ENCODE results near the gene USP24. TPM values are rescaled to one million over a fixed set of nuclear protein-coding genes. Genes with fewer than 3 reads are reported as not detected.

The USP24 gene
- total RNA-seq, 1 donor from 2014 or later: 35.8 TPM

DNA sequence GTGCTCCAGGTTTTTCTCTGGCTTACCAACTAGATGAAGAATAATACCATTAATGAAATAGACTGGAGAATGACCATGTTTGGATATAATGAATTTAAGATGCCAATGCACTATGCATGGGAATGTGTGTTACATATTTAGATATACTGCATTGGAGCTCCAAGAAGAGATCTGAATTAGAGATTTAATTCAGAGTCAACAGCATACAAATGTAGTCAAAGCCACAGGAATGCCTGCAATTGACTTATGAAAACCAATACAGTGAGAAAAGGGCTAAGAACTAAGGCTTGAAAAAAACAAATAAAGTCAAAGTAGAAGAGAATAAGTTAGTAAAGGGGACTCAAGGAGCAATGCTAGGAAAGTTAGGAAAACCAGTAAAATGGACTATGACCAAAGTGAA, 59.1 kb downstream of the USP24 start:
- Histone ChIP-seq H3K27ac (no peak overlapping the region), H3K36me3 (peaks cover 0 to 40% of the 10 kb centered on the region in 2 donors), H3K9me3 (no peaks in the 10 kb centered on the region), H3K4me1 (no peaks in the 10 kb centered on the region), H3K27me3 (no peaks in the 10 kb centered on the region), H3K4me3 (no peak overlapping the region)
- TF ChIP-seq POLR2A (IDR thresholded peaks at IDR 0.05) (no peak), POLR2AphosphoS5 (IDR thresholded peaks at IDR 0.05; ENCODE audit: insufficient read depth in 1 of 2, low read depth in 1 of 2) (no peak)
- TF ChIP-seq, protein P1, sequence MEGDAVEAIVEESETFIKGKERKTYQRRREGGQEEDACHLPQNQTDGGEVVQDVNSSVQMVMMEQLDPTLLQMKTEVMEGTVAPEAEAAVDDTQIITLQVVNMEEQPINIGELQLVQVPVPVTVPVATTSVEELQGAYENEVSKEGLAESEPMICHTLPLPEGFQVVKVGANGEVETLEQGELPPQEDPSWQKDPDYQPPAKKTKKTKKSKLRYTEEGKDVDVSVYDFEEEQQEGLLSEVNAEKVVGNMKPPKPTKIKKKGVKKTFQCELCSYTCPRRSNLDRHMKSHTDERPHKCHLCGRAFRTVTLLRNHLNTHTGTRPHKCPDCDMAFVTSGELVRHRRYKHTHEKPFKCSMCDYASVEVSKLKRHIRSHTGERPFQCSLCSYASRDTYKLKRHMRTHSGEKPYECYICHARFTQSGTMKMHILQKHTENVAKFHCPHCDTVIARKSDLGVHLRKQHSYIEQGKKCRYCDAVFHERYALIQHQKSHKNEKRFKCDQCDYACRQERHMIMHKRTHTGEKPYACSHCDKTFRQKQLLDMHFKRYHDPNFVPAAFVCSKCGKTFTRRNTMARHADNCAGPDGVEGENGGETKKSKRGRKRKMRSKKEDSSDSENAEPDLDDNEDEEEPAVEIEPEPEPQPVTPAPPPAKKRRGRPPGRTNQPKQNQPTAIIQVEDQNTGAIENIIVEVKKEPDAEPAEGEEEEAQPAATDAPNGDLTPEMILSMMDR (IDR thresholded peaks at IDR 0.05): no peak
- DNase-seq (ENCODE audit: extremely low spot score in 2 of 2): no peak
- intact Hi-C loops (cut with DNase I): no loop called here

DNA sequence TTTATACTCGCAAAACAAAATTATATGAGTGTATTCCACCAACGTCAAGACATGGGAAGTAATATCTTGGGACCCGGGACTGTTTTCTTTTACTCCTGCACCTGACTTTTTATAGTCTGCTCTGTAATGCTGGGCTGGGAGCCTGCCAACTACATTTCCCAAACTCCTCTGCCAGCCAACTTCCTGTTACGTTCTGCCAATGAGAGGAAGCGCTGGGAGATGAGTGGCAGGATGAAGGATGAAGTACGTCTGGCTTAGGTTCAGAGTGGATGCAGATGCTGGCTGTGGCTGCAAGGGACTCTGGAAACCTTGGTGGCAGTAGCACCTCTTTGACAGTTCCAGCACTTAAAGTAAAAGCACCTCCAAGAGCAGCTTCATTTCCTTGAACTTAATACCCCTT, 59.6 kb downstream of the USP24 start:
- Histone ChIP-seq H3K27me3 (no peaks in the 10 kb centered on the region), H3K9me3 (no peaks in the 10 kb centered on the region), H3K4me1 (no peaks in the 10 kb centered on the region), H3K36me3 (peaks cover 0 to 34% of the 10 kb centered on the region in 2 donors), H3K4me3 (no peak overlapping the region), H3K27ac (no peak overlapping the region)
- TF ChIP-seq, protein P1 (IDR thresholded peaks at IDR 0.05): no peak
- TF ChIP-seq POLR2A (IDR thresholded peaks at IDR 0.05) (no peak), POLR2AphosphoS5 (IDR thresholded peaks at IDR 0.05; ENCODE audit: insufficient read depth in 1 of 2, low read depth in 1 of 2) (no peak)
- no peak for DNase-seq (ENCODE audit: extremely low spot score in 2 of 2)
- intact Hi-C loops (cut with DNase I): no loop called here

DNA sequence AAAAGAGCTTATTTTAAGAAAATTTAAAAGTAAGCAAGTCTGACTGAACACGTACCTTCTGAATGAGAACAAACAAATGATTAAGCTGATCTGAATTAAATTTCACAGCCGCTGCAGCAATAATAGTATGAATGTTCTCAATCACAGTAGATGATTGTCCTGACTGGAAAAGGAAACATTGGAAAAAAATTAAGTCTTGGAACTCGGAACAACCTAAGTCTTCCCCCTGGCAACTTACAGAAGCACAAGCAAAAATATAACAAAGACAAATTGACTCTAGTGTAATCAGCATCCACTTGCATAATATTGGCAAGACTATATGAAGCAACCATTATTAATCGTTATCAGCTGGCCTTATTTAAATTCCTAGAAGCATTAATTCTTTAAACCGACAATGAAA, 60.5 kb downstream of the USP24 start:
- intact Hi-C loops (cut with DNase I): no loop called here
- H3K36me3 ChIP-seq: peaks cover 0 to 34% of the 10 kb centered on the region in 2 donors
- H3K27ac ChIP-seq: no peak overlapping the region
- no peaks in the 10 kb centered on the region for H3K9me3 ChIP-seq
- no peak for DNase-seq (ENCODE audit: extremely low spot score in 2 of 2)
- no peaks in the 10 kb centered on the region for H3K27me3 ChIP-seq
- H3K4me3 ChIP-seq: no peak overlapping the region
- no peaks in the 10 kb centered on the region for H3K4me1 ChIP-seq
- no peak for TF ChIP-seq POLR2AphosphoS5 (IDR thresholded peaks at IDR 0.05; ENCODE audit: insufficient read depth in 1 of 2, low read depth in 1 of 2)
- TF ChIP-seq POLR2A (IDR thresholded peaks at IDR 0.05): no peak
- TF ChIP-seq, protein P1 (IDR thresholded peaks at IDR 0.05): no peak

DNA sequence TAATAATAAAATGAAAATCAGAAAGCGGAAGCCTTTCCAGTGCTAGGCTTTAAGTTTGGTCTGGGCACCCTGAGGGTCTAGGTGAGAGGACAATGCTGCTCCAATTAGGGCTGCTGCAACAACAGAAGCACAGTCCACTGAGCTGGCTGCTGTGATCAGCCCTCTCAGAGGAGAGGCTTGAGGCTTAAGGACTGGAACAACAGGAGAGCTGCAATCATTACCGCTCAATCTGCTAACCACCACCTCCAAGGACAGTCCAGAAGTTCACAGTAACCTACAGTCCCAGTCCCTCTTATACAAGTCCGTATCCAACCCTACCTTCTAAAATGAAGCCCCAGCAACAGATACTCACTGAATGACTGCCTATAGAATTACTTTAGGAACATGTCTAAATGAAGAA, 62.1 kb downstream of the USP24 start:
- Histone ChIP-seq H3K9me3 (no peaks in the 10 kb centered on the region), H3K27ac (no peak overlapping the region), H3K4me1 (no peaks in the 10 kb centered on the region), H3K36me3 (peaks cover 0 to 25% of the 10 kb centered on the region in 2 donors), H3K27me3 (no peaks in the 10 kb centered on the region), H3K4me3 (no peak overlapping the region)
- intact Hi-C loops (cut with DNase I): no loop called here
- DNase-seq (ENCODE audit: extremely low spot score in 2 of 2): no peak
- TF ChIP-seq POLR2A (IDR thresholded peaks at IDR 0.05): no peak
- TF ChIP-seq, protein P1 (IDR thresholded peaks at IDR 0.05): no peak
- TF ChIP-seq POLR2AphosphoS5 (IDR thresholded peaks at IDR 0.05; ENCODE audit: insufficient read depth in 1 of 2, low read depth in 1 of 2): no peak

DNA sequence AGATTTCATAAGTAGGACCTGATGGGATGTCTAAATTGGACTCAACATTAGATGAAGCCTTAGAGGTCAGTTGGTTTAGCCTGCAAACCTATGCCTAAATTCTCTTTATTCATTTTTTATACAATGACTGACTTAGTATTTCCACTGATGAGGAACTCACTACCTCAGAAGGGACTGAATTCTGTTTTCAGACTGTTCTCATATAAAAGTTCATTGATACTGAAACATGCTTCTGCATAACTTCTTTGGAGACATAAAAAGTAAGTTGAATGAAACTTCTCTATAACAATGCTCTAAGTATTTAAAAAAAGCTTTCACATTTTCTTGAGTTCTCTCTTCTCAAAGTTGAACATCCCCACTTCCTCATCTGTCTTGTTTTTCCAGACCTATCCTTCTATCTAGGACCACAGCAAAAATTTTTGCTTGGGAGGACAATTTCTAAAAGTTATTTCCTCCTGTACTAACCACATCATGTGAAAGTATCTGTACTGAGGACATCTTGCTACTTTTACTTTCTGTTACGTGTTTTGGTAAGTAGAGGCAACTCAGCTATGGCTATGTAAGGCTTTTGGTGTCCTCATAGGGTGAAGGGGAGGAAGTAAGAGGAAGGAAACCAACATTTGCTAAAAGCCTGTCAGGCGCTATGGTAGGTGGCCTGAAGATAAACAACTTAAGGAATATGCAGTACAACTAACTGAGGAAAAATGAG, 64.1 kb downstream of the USP24 start:
- Histone ChIP-seq H3K4me3 (no peak overlapping the region), H3K27ac (no peak overlapping the region), H3K4me1 (no peaks in the 10 kb centered on the region), H3K9me3 (no peaks in the 10 kb centered on the region), H3K27me3 (no peaks in the 10 kb centered on the region), H3K36me3 (peaks cover 0 to 24% of the 10 kb centered on the region in 2 donors)
- TF ChIP-seq POLR2A (IDR thresholded peaks at IDR 0.05) (no peak), POLR2AphosphoS5 (IDR thresholded peaks at IDR 0.05; ENCODE audit: insufficient read depth in 1 of 2, low read depth in 1 of 2) (no peak)
- intact Hi-C loops (cut with DNase I): no loop called here
- no peak for DNase-seq (ENCODE audit: extremely low spot score in 2 of 2)
